ENCODE results near the gene WASF2.
A peak's percentile ranks its signal among the peaks of the same experiment; 100 is the strongest.

Gene WASF2

DNA sequence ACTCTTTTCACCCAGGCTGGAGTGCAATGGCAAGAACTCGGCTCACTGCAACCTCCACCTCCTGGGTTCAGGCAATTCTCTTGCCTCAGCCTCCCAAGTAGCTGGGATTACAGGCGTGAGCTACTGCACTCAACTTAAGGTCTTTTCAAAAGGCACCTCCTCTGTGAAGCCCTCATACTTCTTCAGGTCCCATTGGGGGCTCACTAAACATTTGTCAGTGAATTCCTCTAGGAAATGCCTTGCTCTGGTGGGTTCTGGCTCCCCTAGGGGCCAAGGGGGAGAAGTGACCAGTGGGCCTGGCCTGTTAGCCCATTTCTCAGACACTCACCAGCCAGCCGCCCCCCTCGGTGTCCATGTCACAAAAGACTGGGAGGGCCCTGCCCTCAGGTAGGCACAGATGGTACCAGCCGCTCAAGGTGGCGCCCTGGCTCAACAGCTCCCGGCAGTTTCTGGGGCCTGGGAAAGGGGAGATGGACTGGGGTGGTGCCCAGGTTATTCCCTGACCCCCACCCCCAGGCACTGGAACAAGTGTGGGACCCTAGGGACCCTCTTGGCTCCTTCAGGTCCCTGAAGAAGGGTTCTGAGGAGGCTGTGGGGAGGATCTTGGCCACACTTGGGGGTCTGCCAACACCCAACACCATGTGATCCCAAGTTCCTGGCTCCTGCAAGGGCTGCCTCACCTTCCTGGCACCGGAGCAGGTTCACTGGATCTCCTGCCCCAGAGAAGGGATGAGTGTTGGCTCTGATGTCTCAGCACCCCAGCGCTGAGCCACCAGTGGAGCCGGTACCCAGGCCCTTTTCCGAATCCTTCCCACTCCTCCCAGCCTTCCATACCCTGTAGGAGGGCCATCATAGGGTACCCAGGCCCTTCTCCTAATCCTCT is 116.9 kb downstream of the WASF2 start:
- Histone ChIP-seq H3K27ac (no peak overlapping the region), H3K27me3 (ENCODE audit: insufficient read depth, low read depth, severe bottlenecking) (no peaks in the 10 kb centered on the region), H3K4me3 (ENCODE audit: low read depth, low read length) (no peak overlapping the region), H3K9me3 (ENCODE audit: severe bottlenecking) (no peaks in the 10 kb centered on the region), H3K36me3 (no peaks in the 10 kb centered on the region)
- TF ChIP-seq, protein P1, sequence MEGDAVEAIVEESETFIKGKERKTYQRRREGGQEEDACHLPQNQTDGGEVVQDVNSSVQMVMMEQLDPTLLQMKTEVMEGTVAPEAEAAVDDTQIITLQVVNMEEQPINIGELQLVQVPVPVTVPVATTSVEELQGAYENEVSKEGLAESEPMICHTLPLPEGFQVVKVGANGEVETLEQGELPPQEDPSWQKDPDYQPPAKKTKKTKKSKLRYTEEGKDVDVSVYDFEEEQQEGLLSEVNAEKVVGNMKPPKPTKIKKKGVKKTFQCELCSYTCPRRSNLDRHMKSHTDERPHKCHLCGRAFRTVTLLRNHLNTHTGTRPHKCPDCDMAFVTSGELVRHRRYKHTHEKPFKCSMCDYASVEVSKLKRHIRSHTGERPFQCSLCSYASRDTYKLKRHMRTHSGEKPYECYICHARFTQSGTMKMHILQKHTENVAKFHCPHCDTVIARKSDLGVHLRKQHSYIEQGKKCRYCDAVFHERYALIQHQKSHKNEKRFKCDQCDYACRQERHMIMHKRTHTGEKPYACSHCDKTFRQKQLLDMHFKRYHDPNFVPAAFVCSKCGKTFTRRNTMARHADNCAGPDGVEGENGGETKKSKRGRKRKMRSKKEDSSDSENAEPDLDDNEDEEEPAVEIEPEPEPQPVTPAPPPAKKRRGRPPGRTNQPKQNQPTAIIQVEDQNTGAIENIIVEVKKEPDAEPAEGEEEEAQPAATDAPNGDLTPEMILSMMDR (IDR thresholded peaks at IDR 0.05; ENCODE audit: low read depth, low read length): peak; percentile 48
- no peak for DNase-seq

DNA sequence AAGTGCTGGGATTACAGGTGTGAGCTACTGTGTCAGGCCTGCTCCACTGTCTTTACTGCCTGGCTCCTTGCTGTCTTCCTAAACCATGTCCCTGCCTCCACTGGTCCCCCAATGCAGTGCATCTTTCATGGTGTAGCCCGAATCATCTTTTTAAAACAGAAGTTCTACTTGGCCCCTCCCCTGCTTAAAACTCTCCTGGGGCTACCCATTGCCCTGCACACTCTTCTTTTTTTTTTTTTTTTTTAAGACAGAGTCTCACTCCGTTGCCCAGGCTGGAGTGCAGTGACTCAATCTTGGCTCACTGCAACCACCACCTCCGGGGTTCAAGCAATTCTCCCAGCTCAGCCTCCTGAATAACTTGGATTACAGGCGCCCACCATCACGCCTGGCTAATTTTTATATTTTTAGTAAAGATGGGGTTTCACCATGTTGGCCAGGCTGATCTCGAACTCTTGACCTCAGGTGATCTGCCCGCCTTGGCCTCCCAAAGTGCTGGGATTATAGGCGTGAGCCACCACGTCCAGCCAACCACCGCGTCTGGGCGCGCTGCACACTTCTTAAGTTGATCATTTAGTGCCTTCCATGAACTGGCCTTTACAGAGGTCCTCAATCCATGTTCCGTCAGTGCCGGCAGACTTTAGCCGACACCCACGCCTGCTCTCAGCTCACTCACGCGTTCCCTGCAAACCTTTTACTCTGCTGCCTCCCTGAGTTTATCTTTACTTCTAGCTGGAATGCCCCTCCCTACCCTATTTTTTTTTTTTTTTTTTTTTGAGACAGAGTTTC is 117.8 kb downstream of the WASF2 start:
- Histone ChIP-seq H3K36me3 (no peaks in the 10 kb centered on the region), H3K4me3 (ENCODE audit: low read depth, low read length) (no peak overlapping the region), H3K27me3 (ENCODE audit: insufficient read depth, low read depth, severe bottlenecking) (no peaks in the 10 kb centered on the region), H3K27ac (no peak overlapping the region), H3K9me3 (ENCODE audit: severe bottlenecking) (no peaks in the 10 kb centered on the region)
- TF ChIP-seq, protein P1 (IDR thresholded peaks at IDR 0.05; ENCODE audit: low read depth, low read length): no peak
- DNase-seq: no peak

DNA sequence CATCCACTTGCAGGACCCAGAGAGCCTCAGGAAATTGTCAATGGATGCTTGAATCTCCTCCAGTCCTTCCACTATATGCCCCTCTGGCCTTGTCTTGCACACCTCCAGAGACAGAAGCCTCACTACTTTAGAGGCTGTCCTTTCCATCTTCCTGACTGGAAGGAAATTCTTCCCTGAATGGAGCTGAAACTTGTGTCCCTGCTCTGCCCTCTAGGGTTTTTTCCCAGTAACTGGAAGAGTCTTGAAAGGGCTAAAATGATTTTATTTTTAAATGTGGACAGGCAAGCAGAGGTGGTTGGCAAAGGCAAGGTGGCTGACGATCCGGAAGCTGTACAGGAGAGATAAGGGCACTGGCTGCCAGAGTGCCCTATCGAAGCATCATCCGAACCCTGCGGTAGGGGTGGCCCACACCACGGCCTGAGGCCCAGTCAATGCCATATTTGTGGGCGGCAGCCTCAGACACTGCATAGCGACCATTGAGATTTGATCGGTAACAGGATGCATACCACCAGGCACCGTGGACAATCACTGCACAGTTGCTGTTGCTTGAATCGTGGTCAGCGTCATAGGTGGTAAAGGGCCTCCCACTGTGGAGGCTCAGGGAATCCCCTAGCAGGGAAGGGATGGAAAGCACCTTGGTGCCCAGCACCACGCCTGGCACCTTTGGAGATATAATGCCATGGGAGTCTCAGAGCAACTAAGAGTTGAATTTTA is 120.9 kb downstream of the WASF2 start:
- no peak for DNase-seq
- H3K9me3 ChIP-seq (ENCODE audit: severe bottlenecking): no peaks in the 10 kb centered on the region
- no peaks in the 10 kb centered on the region for H3K27me3 ChIP-seq (ENCODE audit: insufficient read depth, low read depth, severe bottlenecking)
- H3K4me3 ChIP-seq (ENCODE audit: low read depth, low read length): no peak overlapping the region
- H3K36me3 ChIP-seq: 0 out of 2 replicates have a peak, but pooled peaks cover 3% of the 10 kb centered on the region
- H3K27ac ChIP-seq: no peak overlapping the region
- TF ChIP-seq, protein P1 (IDR thresholded peaks at IDR 0.05; ENCODE audit: low read depth, low read length): no peak

DNA sequence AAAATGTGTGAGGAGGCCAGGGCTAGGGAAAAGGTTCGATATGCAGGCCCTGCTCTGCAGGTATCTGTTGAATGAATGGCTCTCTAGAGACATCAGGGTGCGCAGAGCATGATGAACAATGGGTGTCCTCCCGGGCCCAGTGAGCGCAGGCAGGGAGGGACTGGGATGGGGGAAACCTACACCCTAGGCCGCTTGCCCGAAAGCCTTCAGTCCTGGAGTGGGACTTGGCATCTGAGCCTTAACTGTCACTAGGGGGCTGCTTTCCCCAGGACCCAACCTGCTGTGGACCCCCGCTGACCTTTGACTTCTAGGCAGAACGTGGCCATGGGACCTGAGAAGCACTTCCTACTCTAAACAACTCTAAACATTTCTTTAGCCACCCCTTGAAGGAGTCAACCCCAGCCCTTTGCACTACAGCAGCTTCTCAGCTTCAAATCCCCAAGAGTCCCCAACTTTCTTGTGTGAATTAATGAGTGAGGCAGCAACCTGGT is 122.8 kb downstream of the WASF2 start:
- 0 out of 2 replicates have a peak, but pooled peaks cover 3% of the 10 kb centered on the region for H3K36me3 ChIP-seq
- H3K4me3 ChIP-seq (ENCODE audit: low read depth, low read length): peak overlapping the region; percentile 68
- no peak for DNase-seq

More for the DNA sequence above, 122.8 kb downstream of the WASF2 start:
- Histone ChIP-seq H3K27ac (peak overlapping the region; percentile 88), H3K9me3 (ENCODE audit: severe bottlenecking) (no peaks in the 10 kb centered on the region), H3K27me3 (ENCODE audit: insufficient read depth, low read depth, severe bottlenecking) (no peaks in the 10 kb centered on the region)
- TF ChIP-seq, protein P1 (IDR thresholded peaks at IDR 0.05; ENCODE audit: low read depth, low read length): no peak

Measured in WERI-Rb-1 (cell line).